ENCODE data around the gene LRRC31. TPM values are rescaled to one million over a fixed set of nuclear protein-coding genes. Genes with fewer than 3 reads are reported as not detected.

Gene LRRC31
- total and polyA plus RNA-seq, 2 of the 8 experiments (the other 6 are each of a cell fraction or from before 2014, with no cell fraction given), result not detected

GRCh38 chr3:169811631-169812331 lies 58.0 kb downstream of the LRRC31 start:
- H3K36me3 ChIP-seq (ENCODE audit: control insufficient read depth in 2 of 4, insufficient read depth in 4 of 4, low read length in 3 of 4), result no peaks in the 10 kb centered on the region; a peak in 1 of 8 replicates
- no peak overlapping the region for H2AK5ac ChIP-seq (ENCODE audit: low read depth, low read length)
- H3K79me2 ChIP-seq (ENCODE audit: control insufficient read depth in 1 of 2, insufficient read depth in 2 of 2, low read length in 2 of 2), result no peaks in the 10 kb centered on the region
- H4K20me1 ChIP-seq (replicated peaks in 1 of 2; ENCODE audit: control insufficient read depth in 1 of 2, insufficient read depth in 2 of 2, low read length in 2 of 2), result no peaks in the 10 kb centered on the region
- ChIA-PET CTCF (ENCODE audit: partially characterized antibody) (interaction anchor here (0.5 to 3.0 kb wide), 4 partner anchors 11 to 1804 kb away, joined by 3 to 11 read pairs (median 5); partner anchors contain the start of gene TERC), POLR2A (ENCODE audit: partially characterized antibody) (interaction anchor here (0.7 to 3.8 kb wide), 5 partner anchors 14 to 47 kb away, joined by 3 to 20 read pairs (median 3); partner anchors contain the start of genes MYNN and TERC)
- no peak overlapping the region for H3K18ac ChIP-seq (ENCODE audit: extremely low read depth, low read length)
- H2BK15ac ChIP-seq (ENCODE audit: low read length), result no peak overlapping the region
- H2BK5ac ChIP-seq (ENCODE audit: low read depth, low read length), result 0 out of 2 replicates have a peak overlapping the region, but pooled peaks have one; percentile 76
- H3K9me3 ChIP-seq (ENCODE audit: insufficient read depth in 2 of 2, low read depth in 1 of 2, low read length in 1 of 2), result no peaks in the 10 kb centered on the region; a peak in 1 of 4 replicates
- H3K4me3 ChIP-seq (ENCODE audit: extremely low read depth in 1 of 4, insufficient read depth in 2 of 4, low read depth in 3 of 4, low read length in 4 of 4), result peak overlapping the region; percentile 54 to 73 (median 68)
- H3K14ac ChIP-seq (ENCODE audit: insufficient read length), result no peak overlapping the region
- peak overlapping the region; percentile 86 for H4K8ac ChIP-seq (ENCODE audit: extremely low read depth, insufficient read depth, low read length)
- no peak overlapping the region for H2BK12ac ChIP-seq (ENCODE audit: low read depth, low read length)
- peak overlapping the region; percentile 77 for H2AFZ ChIP-seq (ENCODE audit: low read length)
- H2BK120ac ChIP-seq (replicated peaks; ENCODE audit: low read depth, low read length), result no peak overlapping the region
- no peak overlapping the region for H4K91ac ChIP-seq (replicated peaks; ENCODE audit: insufficient read length, low read length)
- H4K5ac ChIP-seq (ENCODE audit: insufficient read length, low read depth, low read length), result no peak overlapping the region
- FAIRE-seq (no peak), DNase-seq (ENCODE audit: low read depth in 1 of 2, low spot score in 2 of 2) (peak in 1 of 2 experiments; percentile 51)
- 20% methylated on average over 26 of the region's 29 CpGs; no CpG with 5 or more reads in 1 of the 2 experiments for WGBS, 2 experiments (ENCODE audit: extremely low coverage in 1 of 2, insufficient coverage in 1 of 2, insufficient read length in 1 of 2, insufficient replicate concordance in 2 of 2, low coverage in 1 of 2, low lambda C conversion rate in 2 of 2, missing lambda C conversion rate in 1 of 2)
- H3K23ac ChIP-seq (ENCODE audit: insufficient read length), result no peak overlapping the region
- no peak overlapping the region for H3K4ac ChIP-seq (replicated peaks; ENCODE audit: insufficient read length, low read depth, low read length)
- peaks cover 7 to 20% (median 10%) of the 10 kb centered on the region in 4 experiments; a peak in 6 of 7 replicates for H3K4me1 ChIP-seq (replicated peaks in 1 of 4; ENCODE audit: control insufficient read depth in 3 of 4, insufficient read depth in 4 of 4, low read length in 3 of 4)
- no peaks in the 10 kb centered on the region for H3K79me1 ChIP-seq (ENCODE audit: low read depth, low read length)
- peak overlapping the region; percentile 79 to 93 for H3K4me2 ChIP-seq (ENCODE audit: insufficient read depth in 1 of 2, low read depth in 2 of 2, low read length in 2 of 2)
- H3K9ac ChIP-seq (replicated peaks in 1 of 4; ENCODE audit: extremely low read depth in 1 of 4, low read depth in 3 of 4, low read length in 3 of 4), result peak overlapping the region in 3 of 4 experiments; percentile 37 to 63 (median 52); a peak in 6 of 7 replicates
- H3K27me3 ChIP-seq (replicated peaks in 1 of 4; ENCODE audit: control insufficient read depth in 3 of 4, extremely low read depth in 1 of 4, insufficient read depth in 3 of 4, low read length in 3 of 4), result peaks cover 0 to 7% (median 4%) of the 10 kb centered on the region in 4 experiments; a peak in 6 of 7 replicates
- no peak overlapping the region for H3K27ac ChIP-seq (ENCODE audit: low read depth, low read length)
- no peak overlapping the region for H3K56ac ChIP-seq (replicated peaks; ENCODE audit: insufficient read length, low read depth, low read length)
- H3K23me2 ChIP-seq (ENCODE audit: low read depth, low read length), result peaks cover 4% of the 10 kb centered on the region; the same call in 1 of the 2 replicates
- H2BK20ac ChIP-seq (ENCODE audit: low read length), result no peak overlapping the region
- TF ChIP-seq PHF8 (conservative IDR thresholded peaks at IDR 0.05; ENCODE audit: low read depth, low read length) (no peak), CREB1 (IDR thresholded peaks at IDR 0.05) (no peak), CBX5 (IDR thresholded peaks at IDR 0.05; ENCODE audit: low read depth, low read length) (no peak), NANOG (IDR thresholded peaks at IDR 0.05; ENCODE audit: insufficient read depth, low read depth, low read length, poor library complexity, severe bottlenecking) (no peak), BCL11A (IDR thresholded peaks at IDR 0.05; ENCODE audit: low read depth in 2 of 2, low read length in 2 of 2) (no peak), EP300 (IDR thresholded peaks at IDR 0.05; ENCODE audit: borderline replicate concordance in 1 of 2, low read depth in 2 of 2, low read length in 2 of 2) (no peak), GABPA (IDR thresholded peaks at IDR 0.05; ENCODE audit: borderline replicate concordance, insufficient read depth, low read length) (no peak), SP4 (IDR thresholded peaks at IDR 0.05; ENCODE audit: low read length) (no peak), YY1 (IDR thresholded peaks at IDR 0.05; ENCODE audit: low read depth, low read length) (no peak), SP2 (IDR thresholded peaks at IDR 0.05; ENCODE audit: low read length) (no peak), CEBPB (IDR thresholded peaks at IDR 0.05; ENCODE audit: low read depth, low read length) (no peak), POLR2AphosphoS5 (IDR thresholded peaks at IDR 0.05; ENCODE audit: low read depth, low read length) (no peak), KDM5A (IDR thresholded peaks at IDR 0.05; ENCODE audit: low read length) (no peak)
